Umbilical cord (tissue), 2 donors: Measurements from ENCODE around the gene GOLM1. TPM values are rescaled to one million over a fixed set of nuclear protein-coding genes. Genes with fewer than 3 reads are reported as not detected.

Experiments
- DNase-seq: peaks from one replicate; pipeline ENCODE4 v3.0.0-alpha.2; 2015; ENCODE audit warnings: low spot score
- total RNA-seq: library from RNA; depleted of rRNA; stranded (reverse); fragments of >200 nt; gene quantifications from one replicate; pipeline ENCODE4 v1.2.3, GENCODE V29; 2014; ENCODE audit warnings: low replicate concordance; ENCODE audit not compliant: insufficient read depth

GOLM1 gene
- total RNA-seq, 1 donor from 2014 or later: 29.4 TPM

DNA sequence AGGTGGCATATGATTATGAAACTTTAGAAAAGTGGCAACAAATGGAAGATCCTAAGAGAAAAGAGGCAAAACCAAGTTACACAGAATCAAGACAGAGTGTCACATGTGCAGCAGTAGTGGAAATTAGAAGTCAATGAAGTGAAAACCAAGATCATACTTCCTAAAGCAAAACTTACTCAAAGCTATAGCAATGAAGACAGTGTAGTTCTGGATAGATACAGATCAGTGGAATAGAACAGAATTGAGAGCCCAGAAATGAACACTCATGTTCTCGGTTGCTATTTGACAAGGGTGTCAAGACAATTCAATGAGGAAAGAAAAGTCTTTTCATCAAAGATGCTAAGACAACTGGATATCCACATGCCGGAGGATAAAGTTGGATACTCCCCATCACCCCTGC is 114.9 kb downstream of the GOLM1 start:
- no peak for DNase-seq

DNA sequence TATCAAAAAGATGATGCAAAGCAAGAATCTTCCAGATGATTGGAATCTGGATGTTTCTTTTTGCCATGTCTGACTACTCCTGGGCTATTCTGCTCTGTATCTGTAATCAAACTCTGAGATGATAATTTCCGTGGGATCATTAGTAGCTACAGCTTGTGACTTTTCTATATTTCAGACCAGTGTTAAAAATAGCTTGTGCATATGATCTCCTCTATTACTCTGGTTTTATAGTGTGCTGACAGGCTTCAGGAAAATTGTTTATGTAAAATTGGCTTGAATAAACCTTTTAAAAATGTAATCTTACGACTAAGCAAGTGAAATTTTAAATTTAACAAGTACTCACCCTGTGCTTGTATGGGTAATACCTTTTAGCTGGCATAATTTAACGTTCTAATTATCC is 118.0 kb downstream of the GOLM1 start:
- DNase-seq: no peak

DNA sequence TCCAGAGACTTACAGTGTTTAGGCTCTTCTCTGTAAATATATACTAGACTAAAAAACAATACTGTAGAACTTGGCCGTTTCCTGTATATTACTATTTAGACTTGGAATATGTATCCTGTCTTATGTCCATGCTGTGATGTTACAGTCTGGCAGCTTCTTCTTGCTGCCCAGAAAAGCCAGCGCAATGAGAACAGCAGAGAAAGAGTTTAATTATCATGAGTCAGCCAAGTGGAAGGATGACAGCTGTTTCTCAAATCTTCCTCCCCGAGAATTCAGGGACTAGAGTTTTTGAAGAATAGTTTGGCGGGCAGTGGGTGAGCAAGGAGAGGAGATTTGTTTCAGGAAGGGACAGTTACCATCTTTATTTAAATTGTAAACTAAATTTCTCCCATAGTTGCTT is 120.9 kb downstream of the GOLM1 start:
- DNase-seq: no peak

Other genes with a start within 250 kb of the GOLM1 start
- 21.7 TPM for gene NAA35, start 158.4 kb downstream of the GOLM1 start, total RNA-seq
- 0.72 TPM for gene C9orf153, start 160.1 kb upstream of the GOLM1 start, total RNA-seq
- 37.1 TPM for gene ISCA1, start 183.0 kb upstream of the GOLM1 start, total RNA-seq